ENCODE measurements around the gene IFITM2. TPM values are rescaled to one million over a fixed set of nuclear protein-coding genes. Genes with fewer than 3 reads are reported as not detected.

The IFITM2 gene
- total and polyA plus RNA-seq, 2 experiments from 2014 or later: 91.2 to 857 TPM

GRCh38 chr11:327581-327923, 19.9 kb downstream of the IFITM2 start (continued):
- TF ChIP-seq ZNF462 (CRISPR knock-in tag; IDR thresholded peaks at IDR 0.05) (no peak), EZH2phosphoT487 (IDR thresholded peaks at IDR 0.05; ENCODE audit: unreplicated experiment) (no peak), POLR2AphosphoS5 (IDR thresholded peaks at IDR 0.05; ENCODE audit: low read depth) (no peak), CTCF (conservative IDR thresholded peaks at IDR 0.05; ENCODE audit: low read depth in 2 of 2) (no peak), ETS1 (IDR thresholded peaks at IDR 0.05) (no peak), REST (IDR thresholded peaks at IDR 0.05; ENCODE audit: unreplicated experiment) (no peak), EZH2 (IDR thresholded peaks at IDR 0.05; ENCODE audit: low read depth, unreplicated experiment) (no peak)
